Right lobe of liver (tissue), 4 donors: ENCODE measurements around the gene SPATA25.

Source experiments
- POLR2A ChIP-seq: fragments of 450-650 bp; IDR thresholded peaks from one replicate; pipeline ENCODE4 v1.6.1; 2017; ENCODE audit warnings: antibody characterized with exemption, mild to moderate bottlenecking
- TF ChIP-seq, protein P1 (sequence below), 4 donors: fragments of 200-600 bp in 3 of 4; fragments of 450-650 bp in 1 of 4; IDR thresholded peaks; one replicate each; pipeline versions ENCODE4 v1.5.1 to v1.8.0; 2016 to 2022; ENCODE audit warnings: antibody characterized with exemption in 4 of 4, mild to moderate bottlenecking in 2 of 4
- donor health status: DM: no; HTN: no; CAD: no.
- donor health status: DM: no; HTN: no; CAD: no.
- donor health status: DM: no; HTN: yes; CAD: no.

DNA sequence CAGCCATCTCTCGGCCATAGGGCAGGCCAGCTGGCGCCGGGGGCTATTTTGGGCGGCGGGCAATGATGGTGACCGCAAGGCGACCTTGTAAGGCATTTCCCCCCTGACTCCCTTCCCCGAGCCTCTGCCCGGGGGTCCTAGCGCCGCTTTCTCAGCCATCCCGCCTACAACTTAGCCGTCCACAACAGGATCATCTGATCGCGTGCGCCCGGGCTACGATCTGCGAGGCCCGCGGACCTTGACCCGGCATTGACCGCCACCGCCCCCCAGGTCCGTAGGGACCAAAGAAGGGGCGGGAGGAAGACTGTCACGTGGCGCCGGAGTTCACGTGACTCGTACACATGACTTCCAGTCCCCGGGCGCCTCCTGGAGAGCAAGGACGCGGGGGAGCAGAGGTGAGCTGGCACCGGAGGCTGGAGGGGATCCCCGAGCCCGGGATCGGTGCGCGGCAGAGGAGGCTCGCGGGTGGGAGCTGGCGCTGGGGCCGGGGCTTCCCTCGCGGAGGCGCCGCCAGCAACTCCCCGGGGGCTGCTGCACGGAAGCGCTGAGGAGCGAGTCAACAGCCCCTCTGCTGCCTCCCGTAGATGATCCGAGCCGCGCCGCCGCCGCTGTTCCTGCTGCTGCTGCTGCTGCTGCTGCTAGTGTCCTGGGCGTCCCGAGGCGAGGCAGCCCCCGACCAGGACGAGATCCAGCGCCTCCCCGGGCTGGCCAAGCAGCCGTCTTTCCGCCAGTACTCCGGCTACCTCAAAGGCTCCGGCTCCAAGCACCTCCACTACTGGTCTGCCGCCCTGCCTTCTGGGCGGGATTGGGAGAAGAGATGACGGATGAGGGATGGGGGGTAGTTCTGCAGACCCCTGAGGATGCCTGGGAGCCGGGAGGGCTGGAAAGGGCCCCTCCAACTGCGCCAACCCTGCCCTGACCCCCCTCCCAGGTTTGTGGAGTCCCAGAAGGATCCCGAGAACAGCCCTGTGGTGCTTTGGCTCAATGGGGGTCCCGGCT lies 3.9 kb upstream of the SPATA25 start, which contains the start of the genes CTSA and NEURL2:
- TF ChIP-seq, protein P1, sequence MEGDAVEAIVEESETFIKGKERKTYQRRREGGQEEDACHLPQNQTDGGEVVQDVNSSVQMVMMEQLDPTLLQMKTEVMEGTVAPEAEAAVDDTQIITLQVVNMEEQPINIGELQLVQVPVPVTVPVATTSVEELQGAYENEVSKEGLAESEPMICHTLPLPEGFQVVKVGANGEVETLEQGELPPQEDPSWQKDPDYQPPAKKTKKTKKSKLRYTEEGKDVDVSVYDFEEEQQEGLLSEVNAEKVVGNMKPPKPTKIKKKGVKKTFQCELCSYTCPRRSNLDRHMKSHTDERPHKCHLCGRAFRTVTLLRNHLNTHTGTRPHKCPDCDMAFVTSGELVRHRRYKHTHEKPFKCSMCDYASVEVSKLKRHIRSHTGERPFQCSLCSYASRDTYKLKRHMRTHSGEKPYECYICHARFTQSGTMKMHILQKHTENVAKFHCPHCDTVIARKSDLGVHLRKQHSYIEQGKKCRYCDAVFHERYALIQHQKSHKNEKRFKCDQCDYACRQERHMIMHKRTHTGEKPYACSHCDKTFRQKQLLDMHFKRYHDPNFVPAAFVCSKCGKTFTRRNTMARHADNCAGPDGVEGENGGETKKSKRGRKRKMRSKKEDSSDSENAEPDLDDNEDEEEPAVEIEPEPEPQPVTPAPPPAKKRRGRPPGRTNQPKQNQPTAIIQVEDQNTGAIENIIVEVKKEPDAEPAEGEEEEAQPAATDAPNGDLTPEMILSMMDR (IDR thresholded peaks at IDR 0.05) = peak in 1 of 4 donors; percentile 15
- peak; percentile 80 for TF ChIP-seq POLR2A
